SK-N-MC (cell line): ENCODE data around the gene RAD21L1.
"Not testable (repeated sequence)": the region's sequence is repeated elsewhere in the genome, so short reads cannot be mapped to it uniquely, and the experiment has no call there.

Experiments
- DNase-seq: peaks from one replicate; pipeline ENCODE4 v3.0.0-alpha.2; 2011; ENCODE audit warnings: low read depth, low spot score
- H3K27ac ChIP-seq: fragments of 200-600 bp; sonication (generic); 2 replicates; pipeline ENCODE4 v1.5.1; 2016; ENCODE audit warnings: mixed run types
- H3K36me3 ChIP-seq: fragments of 200-600 bp; sonication (generic); 2 replicates; pipeline ENCODE4 v1.6.1; 2017; ENCODE audit warnings: antibody characterized with exemption, low read length, mixed read lengths; ENCODE audit not compliant: insufficient read depth
- H3K4me3 ChIP-seq: fragments of 200-600 bp; sonication (generic); 2 replicates; pipeline ENCODE4 v1.5.1; 2016
- H3K9ac ChIP-seq: fragments of 200-600 bp; sonication (generic); 2 replicates; pipeline ENCODE4 v1.8.0; 2017; ENCODE audit warnings: mixed run types, mixed read lengths; ENCODE audit not compliant: insufficient read length
- H3K9me3 ChIP-seq: fragments of 200-600 bp; sonication (generic); 2 replicates; pipeline ENCODE4 v1.6.1; 2017; ENCODE audit warnings: low read depth, mild to moderate bottlenecking, antibody characterized with exemption, low read length, moderate library complexity, mixed read lengths
- EZH2 ChIP-seq: fragments of 200-600 bp; sonication (generic); IDR thresholded peaks from one replicate; pipeline ENCODE4 v1.6.1; 2017; ENCODE audit warnings: antibody characterized with exemption
- FOXP2 ChIP-seq: optimal IDR thresholded peaks from 2 replicates; pipeline ENCODE3; 2011; ENCODE audit warnings: mild to moderate bottlenecking, moderate library complexity; ENCODE audit not compliant: insufficient read depth; ENCODE audit errors: extremely low read length, control extremely low read depth
- POLR2AphosphoS5 ChIP-seq: IDR thresholded peaks from 2 replicates; pipeline ENCODE4 v1.6.1; 2012; ENCODE audit warnings: mild to moderate bottlenecking, low read depth, low read length, borderline replicate concordance

Gene RAD21L1

GRCh38 chr20:1212023-1212422 is 13.8 kb upstream of the RAD21L1 start:
- no peak for DNase-seq
- Histone ChIP-seq H3K4me3 (no peak overlapping the region), H3K9ac (no peak overlapping the region), H3K9me3 (no peaks in the 10 kb centered on the region), H3K27ac (no peak overlapping the region), H3K36me3 (no peaks in the 10 kb centered on the region)
- TF ChIP-seq POLR2AphosphoS5 (no peak), FOXP2 (no peak), EZH2 (no peak)

GRCh38 chr20:1212607-1213396 is 13.0 kb upstream of the RAD21L1 start:
- Histone ChIP-seq H3K9ac (no peak overlapping the region), H3K36me3 (no peaks in the 10 kb centered on the region), H3K4me3 (no peak overlapping the region), H3K9me3 (no peaks in the 10 kb centered on the region), H3K27ac (no peak overlapping the region)
- no peak for DNase-seq
- TF ChIP-seq EZH2 (no peak), POLR2AphosphoS5 (no peak), FOXP2 (no peak)

- DNase-seq, result no peak
- H3K9ac ChIP-seq, result no peak overlapping the region
- TF ChIP-seq EZH2 (no peak), FOXP2 (no peak), POLR2AphosphoS5 (no peak)
- H3K27ac ChIP-seq, result no peak overlapping the region
- H3K9me3 ChIP-seq, result no peaks in the 10 kb centered on the region
- no peak overlapping the region for H3K4me3 ChIP-seq
- H3K36me3 ChIP-seq, result no peaks in the 10 kb centered on the region
These were observed 11.0 kb upstream of the RAD21L1 start for GRCh38 chr20:1214838-1215261.

- Histone ChIP-seq H3K9ac (no peak overlapping the region), H3K4me3 (no peak overlapping the region), H3K27ac (no peak overlapping the region), H3K36me3 (no peaks in the 10 kb centered on the region), H3K9me3 (no peaks in the 10 kb centered on the region)
- no peak for DNase-seq
- TF ChIP-seq EZH2, result no peak
These were observed 10.3 kb upstream of the RAD21L1 start for GRCh38 chr20:1215386-1216170.

- DNase-seq, H3K4me3 ChIP-seq, H3K9ac ChIP-seq, H3K9me3 ChIP-seq, H3K36me3 ChIP-seq, H3K27ac ChIP-seq: not testable (repeated sequence)
These were observed 9.1 kb upstream of the RAD21L1 start for GRCh38 chr20:1216527-1217427.

- not testable (repeated sequence) for H3K27ac ChIP-seq, H3K9me3 ChIP-seq, H3K4me3 ChIP-seq, DNase-seq, H3K9ac ChIP-seq, H3K36me3 ChIP-seq
These were observed 3.1 kb upstream of the RAD21L1 start for GRCh38 chr20:1222750-1223149.

- TF ChIP-seq EZH2 (no peak), FOXP2 (no peak), POLR2AphosphoS5 (no peak)
- no peaks in the 10 kb centered on the region for H3K9me3 ChIP-seq
- no peak overlapping the region for H3K4me3 ChIP-seq
- no peak overlapping the region for H3K27ac ChIP-seq
- no peak overlapping the region for H3K9ac ChIP-seq
- H3K36me3 ChIP-seq, result no peaks in the 10 kb centered on the region
- no peak for DNase-seq
These were observed 1.5 kb upstream of the RAD21L1 start for GRCh38 chr20:1224205-1224890.

GRCh38 chr20:1225263-1225782 is 521 bp upstream of the RAD21L1 start:
- no peak for DNase-seq

More at GRCh38 chr20:1225263-1225782, 521 bp upstream of the RAD21L1 start:
- Histone ChIP-seq H3K9me3 (no peaks in the 10 kb centered on the region), H3K27ac (no peak overlapping the region), H3K4me3 (peak overlapping the region; percentile 61), H3K9ac (no peak overlapping the region), H3K36me3 (no peaks in the 10 kb centered on the region)
- no peak for TF ChIP-seq EZH2
- no peak for TF ChIP-seq POLR2AphosphoS5
- no peak for TF ChIP-seq FOXP2
